Measurements from ENCODE around the gene LPGAT1.

LPGAT1 gene

DNA sequence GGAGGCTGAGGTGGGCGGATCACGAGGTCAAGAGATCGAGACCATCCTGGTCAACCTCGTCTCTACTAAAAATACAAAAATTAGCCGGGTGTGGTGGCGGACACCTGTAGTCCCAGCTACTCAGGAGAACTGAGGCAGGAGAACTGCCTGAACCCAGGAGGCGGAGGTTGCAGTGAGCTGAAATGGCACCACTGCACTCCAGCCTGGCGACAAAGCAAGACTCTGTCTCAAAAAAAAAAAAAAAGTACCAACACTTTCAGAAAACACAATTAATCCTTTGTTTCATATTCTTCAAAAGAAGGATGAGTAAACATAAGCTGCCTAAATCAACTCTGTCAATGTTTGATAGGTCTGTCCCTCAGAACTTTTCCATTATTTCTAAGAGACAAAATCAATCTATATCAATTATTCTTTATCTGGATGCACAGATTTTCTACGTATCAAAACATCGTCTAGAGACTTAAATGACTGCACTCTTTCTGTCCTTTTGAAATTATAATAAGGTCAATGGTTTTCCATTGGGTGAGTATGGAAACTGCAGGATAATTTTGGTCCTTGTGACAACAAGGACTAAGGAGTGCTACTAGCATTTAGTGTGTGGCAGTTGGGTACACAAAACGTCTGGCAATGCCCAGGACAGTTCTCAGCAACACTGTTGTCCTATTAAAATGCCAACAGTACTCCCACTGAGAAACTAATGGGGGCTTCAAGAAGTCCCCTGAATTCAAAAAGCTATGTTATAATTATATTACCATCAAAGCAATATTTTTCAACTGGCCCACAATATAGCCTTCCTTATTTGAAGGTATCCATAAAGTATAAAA is 40.7 kb downstream of the LPGAT1 start:
- no peak overlapping the region for H3K9ac ChIP-seq (ENCODE audit: low read depth, low read length)
- no peaks in the 10 kb centered on the region for H3K9me3 ChIP-seq (ENCODE audit: control insufficient read depth, insufficient read depth, low read length)
- H3K36me3 ChIP-seq (ENCODE audit: control insufficient read depth, insufficient read depth, low read length): peaks cover 2% of the 10 kb centered on the region
- no peaks in the 10 kb centered on the region for H3K27me3 ChIP-seq (ENCODE audit: control insufficient read depth, insufficient read depth, low read length)
- no peak overlapping the region for H3K4me3 ChIP-seq (ENCODE audit: low read depth, low read length)
- no peaks in the 10 kb centered on the region for H3K4me1 ChIP-seq (ENCODE audit: control insufficient read depth, insufficient read depth, low read length)

DNA sequence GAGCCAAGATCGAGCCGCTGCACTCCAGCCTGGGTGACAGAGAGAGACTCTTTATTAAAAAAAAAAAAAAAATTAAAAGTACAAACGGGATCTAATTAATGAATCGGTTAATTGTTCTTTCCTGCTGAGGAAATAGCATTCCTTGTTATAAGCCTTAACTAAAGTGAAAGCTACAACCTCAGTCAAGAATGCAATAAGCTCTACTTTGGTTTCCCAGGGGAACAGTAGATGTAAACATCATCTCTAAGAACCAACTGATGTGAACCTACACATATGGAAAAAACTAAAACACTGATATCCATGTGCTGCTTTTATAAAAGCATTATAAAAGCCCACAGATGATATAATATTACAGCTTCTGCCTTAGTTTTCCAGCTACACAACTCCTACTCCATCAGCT is 41.9 kb downstream of the LPGAT1 start:
- no peak overlapping the region for H3K4me3 ChIP-seq (ENCODE audit: low read depth, low read length)
- H3K9ac ChIP-seq (ENCODE audit: low read depth, low read length): no peak overlapping the region
- no peaks in the 10 kb centered on the region for H3K27me3 ChIP-seq (ENCODE audit: control insufficient read depth, insufficient read depth, low read length)
- H3K36me3 ChIP-seq (ENCODE audit: control insufficient read depth, insufficient read depth, low read length): peaks cover 2% of the 10 kb centered on the region
- H3K4me1 ChIP-seq (ENCODE audit: control insufficient read depth, insufficient read depth, low read length): no peaks in the 10 kb centered on the region
- H3K9me3 ChIP-seq (ENCODE audit: control insufficient read depth, insufficient read depth, low read length): no peaks in the 10 kb centered on the region

DNA sequence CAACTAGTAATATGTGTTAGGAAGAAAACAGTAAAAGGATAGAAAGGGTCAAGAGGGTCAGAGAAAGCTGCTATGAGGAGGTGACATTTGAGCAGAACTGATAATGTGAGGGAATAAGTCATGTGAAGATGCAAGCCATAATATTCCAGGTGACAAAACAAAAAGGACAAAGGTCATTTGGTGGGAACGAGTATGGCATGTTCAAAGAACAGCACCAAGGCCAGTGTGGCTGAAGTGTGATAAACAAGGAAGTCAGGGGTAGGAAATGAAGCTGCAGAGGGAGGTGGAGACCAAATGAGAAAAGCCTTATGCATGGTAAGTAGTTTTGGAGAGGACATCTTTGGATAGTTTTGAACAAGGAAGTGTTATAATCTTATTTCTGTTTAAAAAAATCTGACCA is 46.7 kb downstream of the LPGAT1 start:
- H3K4me1 ChIP-seq (ENCODE audit: control insufficient read depth, insufficient read depth, low read length): no peaks in the 10 kb centered on the region
- H3K4me3 ChIP-seq (ENCODE audit: low read depth, low read length): no peak overlapping the region
- no peaks in the 10 kb centered on the region for H3K36me3 ChIP-seq (ENCODE audit: control insufficient read depth, insufficient read depth, low read length)

DNA sequence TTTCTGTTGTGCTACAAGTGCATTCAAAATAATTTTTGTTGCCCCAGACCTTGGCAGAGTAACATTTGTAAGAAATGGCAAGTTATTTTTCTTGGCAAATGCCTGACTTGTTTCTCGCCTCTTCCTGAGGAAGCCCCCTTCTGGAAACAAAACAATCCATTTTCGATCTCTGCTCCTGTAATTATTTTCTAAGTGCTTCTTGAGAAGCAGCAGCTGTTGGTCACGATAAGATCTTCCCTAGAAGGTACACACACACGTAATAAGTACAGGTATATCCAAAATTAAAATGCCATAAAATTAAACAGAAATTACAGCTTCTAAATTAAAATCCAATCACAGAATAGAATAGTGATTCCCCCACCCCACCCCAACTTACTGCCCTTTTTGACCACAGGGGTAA is 47.3 kb downstream of the LPGAT1 start:
- Histone ChIP-seq H3K9ac (ENCODE audit: low read depth, low read length) (no peak overlapping the region), H3K9me3 (ENCODE audit: control insufficient read depth, insufficient read depth, low read length) (no peaks in the 10 kb centered on the region), H3K27me3 (ENCODE audit: control insufficient read depth, insufficient read depth, low read length) (no peaks in the 10 kb centered on the region), H3K4me1 (ENCODE audit: control insufficient read depth, insufficient read depth, low read length) (no peaks in the 10 kb centered on the region), H3K4me3 (ENCODE audit: low read depth, low read length) (no peak overlapping the region), H3K36me3 (ENCODE audit: control insufficient read depth, insufficient read depth, low read length) (no peaks in the 10 kb centered on the region)

More for the DNA sequence above, 46.7 kb downstream of the LPGAT1 start:
- H3K9me3 ChIP-seq (ENCODE audit: control insufficient read depth, insufficient read depth, low read length): no peaks in the 10 kb centered on the region
- no peak overlapping the region for H3K9ac ChIP-seq (ENCODE audit: low read depth, low read length)
- H3K27me3 ChIP-seq (ENCODE audit: control insufficient read depth, insufficient read depth, low read length): no peaks in the 10 kb centered on the region

DNA sequence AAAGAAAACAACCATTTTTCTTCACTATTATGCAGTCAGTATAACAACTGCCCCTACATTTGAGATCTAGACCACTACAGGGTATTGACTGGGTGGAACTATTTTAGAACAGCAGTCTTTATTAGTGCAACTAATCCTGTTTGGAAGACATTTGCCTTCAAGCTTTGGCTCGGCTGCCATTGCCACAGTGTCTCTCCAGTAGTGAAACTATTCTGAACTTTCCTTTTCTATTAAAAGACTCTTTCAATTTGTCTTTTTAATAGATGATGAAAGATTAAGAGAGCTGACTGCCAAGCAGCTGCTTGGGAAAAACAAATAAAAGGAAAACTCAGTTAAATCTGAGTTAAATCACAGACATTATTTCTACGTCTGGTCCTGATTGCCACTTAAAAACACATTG is 49.3 kb downstream of the LPGAT1 start:
- Histone ChIP-seq H3K9me3 (ENCODE audit: control insufficient read depth, insufficient read depth, low read length) (no peaks in the 10 kb centered on the region), H3K9ac (ENCODE audit: low read depth, low read length) (no peak overlapping the region), H3K4me1 (ENCODE audit: control insufficient read depth, insufficient read depth, low read length) (no peaks in the 10 kb centered on the region), H3K36me3 (ENCODE audit: control insufficient read depth, insufficient read depth, low read length) (no peaks in the 10 kb centered on the region), H3K27me3 (ENCODE audit: control insufficient read depth, insufficient read depth, low read length) (no peaks in the 10 kb centered on the region), H3K4me3 (ENCODE audit: low read depth, low read length) (no peak overlapping the region)

DNA sequence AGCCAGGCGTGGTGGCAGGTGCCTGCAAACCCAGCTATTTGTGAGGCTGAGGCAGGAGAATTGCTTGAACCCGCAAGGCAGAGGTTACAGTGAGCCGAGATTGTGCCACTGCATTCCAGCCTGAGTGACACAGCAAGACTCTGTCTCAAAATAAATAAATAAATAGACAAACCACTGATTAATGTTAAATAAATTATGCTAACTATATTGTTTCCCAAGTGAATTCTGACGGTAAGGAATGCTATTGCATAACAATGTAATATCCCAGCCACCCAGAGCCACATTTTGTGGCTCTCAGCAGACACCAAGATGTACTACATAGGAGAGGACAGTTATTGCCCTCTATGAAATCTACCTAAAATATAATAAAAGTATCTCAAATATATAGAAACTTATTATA is 55.4 kb downstream of the LPGAT1 start:
- no peaks in the 10 kb centered on the region for H3K4me1 ChIP-seq (ENCODE audit: control insufficient read depth, insufficient read depth, low read length)
- no peaks in the 10 kb centered on the region for H3K9me3 ChIP-seq (ENCODE audit: control insufficient read depth, insufficient read depth, low read length)
- no peaks in the 10 kb centered on the region for H3K36me3 ChIP-seq (ENCODE audit: control insufficient read depth, insufficient read depth, low read length)
- no peak overlapping the region for H3K4me3 ChIP-seq (ENCODE audit: low read depth, low read length)
- no peaks in the 10 kb centered on the region for H3K27me3 ChIP-seq (ENCODE audit: control insufficient read depth, insufficient read depth, low read length)
- H3K9ac ChIP-seq (ENCODE audit: low read depth, low read length): no peak overlapping the region

DNA sequence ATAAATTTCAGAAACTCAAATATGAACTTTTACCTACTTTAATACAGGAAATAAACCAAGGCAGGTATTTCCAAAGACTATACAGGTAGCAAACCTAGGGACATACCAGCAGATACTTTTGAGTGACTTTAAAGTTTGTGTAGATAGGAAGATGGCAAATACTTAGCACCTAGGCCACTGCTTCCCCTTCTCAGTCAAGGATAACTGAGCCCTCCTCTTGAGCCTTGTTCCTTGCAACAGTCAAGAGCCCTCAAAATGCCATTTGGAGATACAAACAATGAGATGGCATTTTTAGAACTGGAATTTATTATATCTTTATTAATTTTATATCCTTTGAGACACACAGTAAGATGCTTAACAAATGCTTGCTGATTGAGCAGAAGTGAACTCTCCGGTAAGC is 65.9 kb downstream of the LPGAT1 start:
- Histone ChIP-seq H3K27me3 (ENCODE audit: control insufficient read depth, insufficient read depth, low read length) (no peaks in the 10 kb centered on the region), H3K4me1 (ENCODE audit: control insufficient read depth, insufficient read depth, low read length) (peaks cover 5% of the 10 kb centered on the region), H3K9ac (ENCODE audit: low read depth, low read length) (no peak overlapping the region), H3K4me3 (ENCODE audit: low read depth, low read length) (no peak overlapping the region), H3K9me3 (ENCODE audit: control insufficient read depth, insufficient read depth, low read length) (no peaks in the 10 kb centered on the region), H3K36me3 (ENCODE audit: control insufficient read depth, insufficient read depth, low read length) (no peaks in the 10 kb centered on the region)

DNA sequence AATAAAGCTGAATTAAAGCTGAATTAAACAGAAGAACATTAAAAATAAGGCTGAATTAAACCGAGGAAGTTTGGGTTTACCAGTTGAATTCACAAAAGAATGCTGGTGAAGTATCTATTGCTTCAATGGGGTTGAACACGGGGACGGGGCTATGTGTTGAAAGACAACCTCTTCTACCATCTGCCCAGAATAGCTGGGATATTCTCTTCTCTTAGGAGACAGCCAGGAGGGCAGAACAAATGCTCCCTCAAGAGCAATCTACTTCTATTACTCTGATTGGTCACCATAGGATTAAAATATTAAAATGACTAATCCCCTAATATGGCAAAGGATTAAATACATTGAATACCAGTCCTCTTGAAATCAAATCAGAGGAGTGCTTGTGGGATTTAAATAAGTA is 68.4 kb downstream of the LPGAT1 start:
- Histone ChIP-seq H3K4me3 (ENCODE audit: low read depth, low read length) (no peak overlapping the region), H3K36me3 (ENCODE audit: control insufficient read depth, insufficient read depth, low read length) (no peaks in the 10 kb centered on the region), H3K4me1 (ENCODE audit: control insufficient read depth, insufficient read depth, low read length) (no peaks in the 10 kb centered on the region), H3K27me3 (ENCODE audit: control insufficient read depth, insufficient read depth, low read length) (no peaks in the 10 kb centered on the region), H3K9ac (ENCODE audit: low read depth, low read length) (no peak overlapping the region), H3K9me3 (ENCODE audit: control insufficient read depth, insufficient read depth, low read length) (no peaks in the 10 kb centered on the region)

DNA sequence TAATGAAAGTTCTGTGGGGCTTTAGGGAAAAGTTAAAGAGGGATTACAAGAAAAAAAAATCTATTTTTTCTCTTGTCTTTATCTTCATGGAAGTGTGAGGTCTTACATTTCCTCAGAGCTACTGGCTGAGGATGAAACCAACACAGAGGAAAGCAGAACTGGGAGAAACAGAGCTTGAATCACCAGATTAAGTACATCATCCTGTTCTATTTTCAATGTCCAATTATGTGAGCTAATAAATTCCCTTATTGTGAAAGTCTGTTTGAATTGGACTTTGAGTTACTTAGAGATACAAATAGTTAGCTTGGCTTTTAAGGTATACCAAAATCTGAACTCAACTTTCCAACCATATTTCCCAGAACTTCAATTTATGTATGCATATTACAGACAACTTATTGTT is 69.2 kb downstream of the LPGAT1 start:
- no peaks in the 10 kb centered on the region for H3K27me3 ChIP-seq (ENCODE audit: control insufficient read depth, insufficient read depth, low read length)
- no peaks in the 10 kb centered on the region for H3K36me3 ChIP-seq (ENCODE audit: control insufficient read depth, insufficient read depth, low read length)
- H3K9ac ChIP-seq (ENCODE audit: low read depth, low read length): no peak overlapping the region
- H3K9me3 ChIP-seq (ENCODE audit: control insufficient read depth, insufficient read depth, low read length): no peaks in the 10 kb centered on the region
- no peaks in the 10 kb centered on the region for H3K4me1 ChIP-seq (ENCODE audit: control insufficient read depth, insufficient read depth, low read length)
- no peak overlapping the region for H3K4me3 ChIP-seq (ENCODE audit: low read depth, low read length)

DNA sequence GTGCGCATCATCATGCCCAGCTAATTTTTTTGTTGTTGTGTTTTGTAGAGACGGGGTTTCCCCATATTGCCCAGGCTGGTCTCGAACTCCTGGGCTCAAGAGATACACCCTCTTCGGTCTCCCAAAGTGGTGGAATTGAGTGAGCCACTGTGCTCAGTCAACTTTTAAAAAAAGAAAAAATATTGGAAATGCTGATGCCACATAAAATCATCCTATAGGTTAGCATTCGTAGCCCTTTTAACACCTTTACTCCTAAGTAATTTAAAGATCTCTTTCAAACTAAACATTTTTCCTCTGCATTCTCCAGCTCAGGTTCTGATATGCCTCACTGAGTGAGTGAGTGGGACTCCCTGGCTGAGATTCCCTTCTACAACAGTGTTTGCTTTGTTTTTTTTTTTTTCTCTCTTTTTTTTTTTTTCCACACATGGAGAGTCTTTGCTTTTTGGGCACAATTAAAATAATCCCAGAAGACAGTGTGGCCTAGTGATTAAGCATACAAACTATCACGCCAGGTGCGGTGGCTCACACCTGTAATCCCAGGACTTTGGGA is 74.0 kb downstream of the LPGAT1 start:
- Histone ChIP-seq H3K36me3 (ENCODE audit: control insufficient read depth, insufficient read depth, low read length) (no peaks in the 10 kb centered on the region), H3K9me3 (ENCODE audit: control insufficient read depth, insufficient read depth, low read length) (no peaks in the 10 kb centered on the region), H3K4me1 (ENCODE audit: control insufficient read depth, insufficient read depth, low read length) (peaks cover 2% of the 10 kb centered on the region), H3K9ac (ENCODE audit: low read depth, low read length) (no peak overlapping the region), H3K27me3 (ENCODE audit: control insufficient read depth, insufficient read depth, low read length) (no peaks in the 10 kb centered on the region), H3K4me3 (ENCODE audit: low read depth, low read length) (no peak overlapping the region)

DNA sequence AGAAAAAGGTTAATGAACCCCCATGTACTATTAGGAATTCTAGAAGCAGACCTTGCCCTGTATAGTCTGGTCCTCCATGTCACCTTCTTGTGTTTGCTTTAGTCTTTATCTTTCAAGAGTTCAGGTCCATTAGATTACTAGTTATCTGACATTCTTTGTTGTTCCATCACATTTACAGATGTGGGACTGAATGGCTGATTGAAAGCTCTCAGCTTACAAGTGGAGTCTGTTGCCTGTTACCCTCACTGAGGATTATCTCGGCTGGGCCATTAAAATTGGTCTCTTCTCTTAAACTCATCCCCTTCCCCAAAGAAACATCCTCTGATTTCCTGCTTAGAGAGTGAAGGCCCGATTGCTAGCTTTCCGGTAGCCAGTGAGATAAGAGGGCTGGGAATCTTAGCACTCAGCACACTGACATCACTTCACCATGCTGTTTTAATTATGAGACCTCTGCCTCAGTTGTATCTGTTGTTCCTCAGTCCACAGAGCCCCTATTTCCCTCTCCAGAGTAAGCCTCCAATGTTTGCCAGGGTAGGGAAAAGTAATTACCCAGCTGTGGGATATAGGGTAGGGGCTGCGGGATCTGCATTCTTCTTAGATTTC is 76.8 kb downstream of the LPGAT1 start:
- no peaks in the 10 kb centered on the region for H3K27me3 ChIP-seq (ENCODE audit: control insufficient read depth, insufficient read depth, low read length)
- H3K4me3 ChIP-seq (ENCODE audit: low read depth, low read length): no peak overlapping the region
- H3K9ac ChIP-seq (ENCODE audit: low read depth, low read length): no peak overlapping the region
- no peaks in the 10 kb centered on the region for H3K9me3 ChIP-seq (ENCODE audit: control insufficient read depth, insufficient read depth, low read length)
- no peaks in the 10 kb centered on the region for H3K36me3 ChIP-seq (ENCODE audit: control insufficient read depth, insufficient read depth, low read length)
- peaks cover 2% of the 10 kb centered on the region for H3K4me1 ChIP-seq (ENCODE audit: control insufficient read depth, insufficient read depth, low read length)

DNA sequence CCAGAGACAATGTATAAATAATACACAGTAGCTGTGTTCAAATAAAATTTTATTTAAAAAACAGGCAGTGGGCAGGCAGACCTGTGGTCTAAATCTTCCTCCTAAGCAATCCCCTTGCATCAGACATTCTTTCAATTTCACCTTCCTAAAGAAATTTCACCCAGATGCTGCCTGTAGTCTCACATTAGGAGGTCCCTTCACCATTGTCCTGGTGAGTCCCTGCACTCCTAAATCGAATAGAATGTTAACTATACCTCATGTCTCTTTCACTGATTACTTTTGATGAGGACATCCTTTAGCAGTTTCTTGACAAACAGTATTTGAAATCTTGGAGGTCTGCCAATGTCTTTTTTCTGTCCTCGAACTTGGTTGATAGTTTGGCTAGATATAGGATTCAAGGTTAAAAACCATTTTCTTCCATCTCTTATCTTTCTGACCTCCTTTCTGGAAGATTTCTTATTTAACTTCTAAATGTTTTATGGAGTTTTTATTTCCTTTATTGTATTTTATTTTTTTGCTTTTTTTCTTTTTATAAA is 77.5 kb downstream of the LPGAT1 start:
- Histone ChIP-seq H3K4me1 (ENCODE audit: control insufficient read depth, insufficient read depth, low read length) (peaks cover 2% of the 10 kb centered on the region), H3K9me3 (ENCODE audit: control insufficient read depth, insufficient read depth, low read length) (no peaks in the 10 kb centered on the region), H3K9ac (ENCODE audit: low read depth, low read length) (no peak overlapping the region), H3K36me3 (ENCODE audit: control insufficient read depth, insufficient read depth, low read length) (no peaks in the 10 kb centered on the region), H3K4me3 (ENCODE audit: low read depth, low read length) (no peak overlapping the region), H3K27me3 (ENCODE audit: control insufficient read depth, insufficient read depth, low read length) (no peaks in the 10 kb centered on the region)

Data from iPS-15b (cell line).